NCI-H1436 treated with DMSO at 0.1 percent for 48 hours (cell line): ENCODE results near the gene CHSY1.

Experiments used
- DNase-seq: peaks from one replicate; lab custom pipeline; 2025; lab: John Stamatoyannopoulos, UW

The CHSY1 gene

DNA sequence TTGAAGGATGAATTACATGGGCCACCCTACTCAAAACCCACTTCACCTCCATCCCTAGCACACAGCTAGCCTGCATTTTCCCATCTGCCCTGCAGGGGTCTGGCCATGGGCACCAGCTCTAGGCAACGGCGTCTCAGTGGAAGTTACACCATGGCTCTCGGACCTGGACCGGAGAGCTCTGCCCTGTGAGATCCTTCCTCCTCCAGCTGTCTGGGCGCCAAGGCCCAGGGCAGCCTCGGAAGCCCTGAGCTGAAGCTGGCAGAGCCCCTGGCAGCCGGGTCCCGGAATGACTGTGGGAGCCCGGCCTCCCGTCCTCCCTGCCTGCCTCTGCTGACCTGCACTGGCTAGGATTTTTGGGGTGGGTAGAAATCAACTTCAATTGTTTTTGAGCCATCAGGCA is 98.9 kb downstream of the CHSY1 start:
- no peak for DNase-seq

DNA sequence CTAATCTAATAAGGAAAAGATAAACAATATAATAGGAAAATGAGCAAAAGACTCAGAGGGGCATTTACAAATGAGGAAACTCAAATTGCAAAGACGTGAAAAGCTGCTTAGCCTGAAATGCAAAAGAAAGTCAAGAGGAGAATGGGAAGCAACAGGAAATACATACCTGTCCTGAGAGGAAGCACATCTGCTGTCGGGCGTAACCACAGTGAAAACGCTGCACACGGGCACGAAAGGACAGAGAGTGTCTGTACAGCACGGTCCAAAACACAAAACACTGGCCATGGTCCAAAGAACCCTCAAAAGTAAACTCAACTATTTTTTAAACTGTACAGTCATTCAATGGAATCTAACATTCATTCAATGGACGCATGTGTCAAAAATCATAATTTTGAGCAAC is 100.6 kb downstream of the CHSY1 start:
- DNase-seq: no peak

DNA sequence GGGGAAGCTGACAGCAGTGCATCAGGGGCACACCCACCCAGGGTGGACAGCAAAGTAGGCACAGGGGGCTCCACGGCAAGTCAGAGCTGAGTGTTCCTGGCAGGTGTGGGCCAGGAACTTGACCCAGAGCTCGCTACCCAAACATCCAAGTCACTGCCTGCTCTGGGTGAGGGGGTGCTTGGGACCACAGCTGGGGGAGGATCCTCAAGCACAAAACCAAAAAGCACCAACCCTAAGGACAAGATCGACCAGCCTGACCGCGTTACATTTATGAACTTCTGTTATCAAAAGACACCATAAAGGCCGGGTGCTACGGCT is 101.2 kb downstream of the CHSY1 start:
- DNase-seq: no peak

DNA sequence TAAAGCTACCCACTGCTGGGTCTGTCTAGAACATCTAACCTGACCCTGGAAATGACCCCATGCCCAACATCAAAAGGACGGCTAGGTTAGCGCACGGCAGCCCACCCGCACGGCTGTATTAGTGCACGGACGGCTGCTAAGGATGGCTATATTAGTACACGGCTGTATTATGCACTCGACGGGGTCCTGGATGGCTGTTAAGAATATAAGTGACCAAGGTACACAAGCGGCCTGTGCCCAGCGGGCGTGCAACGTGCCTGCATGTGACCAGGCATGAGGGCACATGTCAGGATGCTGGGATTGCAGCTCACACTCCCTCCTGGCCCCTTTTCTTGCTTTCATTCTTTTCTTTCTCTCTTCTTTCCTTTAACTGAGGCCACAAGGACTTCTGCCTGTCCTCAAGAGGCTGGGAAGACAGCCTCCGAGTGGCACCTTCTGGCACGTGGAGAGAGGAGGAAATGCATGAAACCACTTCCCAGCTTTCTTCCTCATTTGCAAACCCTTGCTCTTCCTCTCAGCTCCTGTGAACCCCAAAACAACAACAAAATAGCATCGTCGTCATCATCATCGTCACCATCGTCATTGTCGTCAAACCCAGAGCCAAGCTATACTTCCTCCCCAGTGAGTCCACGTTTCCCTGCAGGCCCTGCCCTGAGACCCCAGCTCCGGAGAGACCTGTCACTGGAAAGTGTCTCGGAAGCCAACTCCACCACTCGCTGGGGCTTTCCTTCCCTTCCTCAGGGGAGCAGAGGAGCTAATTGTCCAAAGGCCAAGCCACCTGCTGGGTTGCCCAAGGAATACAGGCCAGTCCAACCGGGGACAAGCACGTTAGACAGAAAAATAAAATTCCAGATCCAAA is 101.8 kb downstream of the CHSY1 start:
- no peak for DNase-seq

- DNase-seq: no peak
Observed at GRCh38 chr15:101148881-101149664, 102.8 kb downstream of the CHSY1 start.

- no peak for DNase-seq
Observed at GRCh38 chr15:101148166-101148880, 103.5 kb downstream of the CHSY1 start.

DNA sequence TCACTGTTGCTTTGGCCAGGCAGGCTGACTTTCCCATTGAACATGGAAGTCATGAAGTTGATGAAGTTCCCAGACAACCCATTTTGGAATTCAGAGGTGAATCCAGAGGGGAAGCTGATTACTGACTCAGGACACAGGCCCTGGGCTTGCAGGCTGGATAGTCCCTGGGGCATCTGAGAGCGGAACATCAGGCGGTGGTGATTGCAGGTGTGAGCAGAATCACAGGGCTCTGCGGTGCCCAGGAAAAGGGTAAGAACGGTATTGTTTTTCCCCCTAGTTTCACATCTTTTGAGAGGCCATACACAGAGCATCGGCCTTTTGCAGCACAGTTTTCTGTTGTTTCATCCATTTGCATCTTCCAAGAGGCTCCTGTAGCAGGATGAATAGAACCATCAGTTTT is 104.7 kb downstream of the CHSY1 start:
- DNase-seq: no peak

GRCh38 chr15:101146118-101146702 is 105.6 kb downstream of the CHSY1 start:
- DNase-seq: no peak

GRCh38 chr15:101145362-101145761 is 106.5 kb downstream of the CHSY1 start:
- no peak for DNase-seq

- no peak for DNase-seq
Observed at GRCh38 chr15:101143321-101143720, 108.5 kb downstream of the CHSY1 start.

DNA sequence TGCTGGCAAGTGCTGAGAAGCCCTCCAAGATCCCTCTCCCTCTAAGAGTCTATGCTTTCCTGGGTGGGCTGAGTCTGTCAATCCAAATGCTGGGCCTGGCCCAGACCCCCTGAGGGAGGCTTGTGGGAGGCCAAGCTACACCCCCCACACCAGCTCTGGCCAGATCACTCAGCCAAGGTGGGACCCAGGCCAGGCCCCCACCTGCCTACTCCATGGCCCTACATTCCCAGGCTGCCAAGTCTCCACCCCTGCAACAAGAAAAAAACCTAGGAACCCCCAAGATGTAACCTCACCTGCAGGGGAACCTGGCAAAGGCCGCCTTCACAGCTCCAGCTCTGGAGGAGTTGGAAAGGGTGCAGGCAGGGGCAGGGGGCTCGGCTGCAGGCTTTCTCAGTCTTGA is 109.1 kb downstream of the CHSY1 start:
- DNase-seq: no peak

- no peak for DNase-seq
Observed at GRCh38 chr15:101141926-101142527, 109.8 kb downstream of the CHSY1 start.

GRCh38 chr15:101140697-101141065 is 111.2 kb downstream of the CHSY1 start:
- DNase-seq: no peak

- DNase-seq: no peak
Observed at GRCh38 chr15:101139986-101140696, 111.7 kb downstream of the CHSY1 start.

- DNase-seq: no peak
Observed at GRCh38 chr15:101138913-101139880, 112.7 kb downstream of the CHSY1 start.

DNA sequence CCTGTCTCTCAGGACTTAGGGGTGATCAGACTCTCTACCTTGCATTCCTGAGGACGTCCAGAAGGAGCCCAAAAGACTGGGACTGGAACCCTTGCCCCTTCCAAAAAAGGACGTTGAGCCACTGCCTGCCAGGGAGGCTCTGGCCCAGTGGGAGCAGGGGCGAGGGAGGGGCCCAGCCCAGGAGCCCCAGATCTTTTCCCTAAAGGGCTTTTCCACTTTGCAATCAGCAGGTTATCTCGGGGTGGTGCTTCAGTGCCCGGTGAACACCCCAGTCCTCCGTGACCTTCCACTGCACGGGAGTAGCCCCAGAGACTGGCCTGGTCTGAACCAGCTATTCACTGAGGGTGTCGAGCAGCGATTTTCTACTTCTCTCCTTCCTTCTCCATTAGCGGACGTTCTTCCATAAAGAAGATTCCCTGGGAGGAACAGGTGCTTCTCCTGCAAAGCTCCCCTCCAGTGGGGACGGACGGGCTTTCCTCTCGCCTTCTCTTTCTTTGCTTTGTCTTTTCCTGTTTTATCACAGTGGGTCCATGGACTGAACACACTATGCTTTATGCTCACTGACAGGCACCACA is 113.7 kb downstream of the CHSY1 start:
- DNase-seq: no peak

DNA sequence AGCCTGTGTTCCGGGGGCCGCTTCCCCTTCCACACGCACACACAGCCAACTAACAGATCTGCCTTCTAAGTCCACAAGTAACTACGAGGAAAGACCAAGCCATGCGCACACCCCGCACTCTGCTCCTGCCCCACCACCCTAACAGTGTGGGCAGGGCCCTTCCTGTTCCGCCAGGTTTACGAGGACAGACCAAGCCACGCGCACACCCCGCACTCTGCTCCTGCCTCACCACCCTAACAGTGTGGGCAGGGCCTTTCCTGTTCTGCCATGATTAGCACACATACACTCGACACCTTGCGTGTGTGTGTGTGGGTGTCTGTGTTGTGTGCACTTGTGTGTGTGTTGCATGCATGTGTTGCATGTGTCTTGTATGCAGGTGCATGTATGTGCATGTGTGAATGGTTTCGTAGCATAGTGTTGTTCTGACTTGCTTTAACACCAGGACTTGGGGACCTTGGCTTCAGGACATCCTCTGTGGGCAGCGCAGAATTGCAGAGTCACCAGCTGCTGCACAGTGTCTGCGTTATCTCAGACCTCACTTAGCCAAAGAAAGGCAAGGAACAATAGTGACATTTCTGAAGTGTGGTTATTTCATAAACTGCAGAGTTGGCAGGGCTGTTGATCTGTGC is 114.4 kb downstream of the CHSY1 start:
- DNase-seq: no peak

- no peak for DNase-seq
Observed at GRCh38 chr15:101136381-101137268, 115.2 kb downstream of the CHSY1 start.
